ENCODE results near the gene ZNF514.
"Not testable (repeated sequence)": the region's sequence is repeated elsewhere in the genome, so short reads cannot be mapped to it uniquely, and the experiment has no call there.

Gene ZNF514

DNA sequence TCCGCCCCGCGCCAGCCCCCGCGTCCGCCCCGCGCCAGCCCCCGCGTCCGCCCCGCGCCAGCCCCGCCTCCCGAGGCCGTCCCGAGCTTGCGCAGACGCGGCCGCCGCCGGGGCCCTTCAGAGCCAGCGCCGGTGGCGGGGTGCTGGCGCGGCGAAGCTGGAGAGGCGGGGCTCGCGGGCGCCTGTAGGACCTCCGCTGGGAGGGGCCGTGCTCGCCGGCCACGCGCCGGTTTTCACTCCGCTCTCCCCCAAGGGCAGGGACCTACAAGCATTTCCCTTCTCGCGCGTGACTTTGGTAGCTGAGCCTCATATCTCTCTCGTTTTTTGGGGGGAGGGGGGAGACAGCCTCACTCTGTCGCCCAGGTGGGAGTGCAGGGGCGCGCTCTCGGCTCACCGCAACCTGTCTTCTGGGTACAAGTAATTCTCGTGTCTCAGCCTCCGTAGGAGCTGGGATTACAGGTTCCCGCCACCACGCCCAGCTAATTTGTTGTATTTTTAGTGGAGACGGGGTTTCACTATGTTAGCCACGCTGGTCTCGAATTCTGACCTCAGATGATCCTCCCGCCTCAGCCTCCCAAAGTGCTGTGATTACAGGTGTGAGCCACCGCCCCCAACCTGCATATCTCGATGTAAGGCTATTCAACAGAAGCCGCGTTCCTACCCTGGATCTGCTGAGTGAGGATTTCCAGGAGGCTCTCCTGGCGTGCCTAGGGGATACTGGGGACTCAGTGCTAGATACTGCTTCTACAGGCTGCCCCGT, at the start of gene ZNF514:
Gene ZNF514 (minus strand): TSS at position 159 of the 760 bp plus-strand sequence. CDS start 6,595 bp downstream, outside the sequence.
- DNase-seq, result peak; percentile 82

DNA sequence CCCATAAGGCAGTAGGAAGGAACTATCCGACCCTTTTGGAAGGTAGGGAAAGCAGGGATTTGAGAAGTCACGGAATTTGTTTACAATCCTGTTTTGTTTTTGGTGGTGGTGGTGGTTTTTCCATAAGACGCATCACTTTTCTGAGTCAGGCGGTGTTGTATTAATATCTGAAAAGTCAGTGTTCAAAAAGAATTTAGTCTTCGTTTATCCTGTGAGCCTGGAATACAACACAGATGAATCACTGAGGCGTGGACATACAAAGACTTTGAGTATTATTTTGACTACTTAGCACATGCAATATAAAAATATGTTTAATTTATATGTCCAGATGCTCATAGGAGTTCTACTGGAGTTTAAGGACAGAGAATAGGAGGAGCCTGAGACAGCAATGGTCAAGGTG, 48.5 kb upstream of the ZNF514 start:
- DNase-seq, result no peak

- peak; percentile 91 for DNase-seq
These were observed 47.7 kb upstream of the ZNF514 start, which contains the start of gene ZNF892 for GRCh38 chr2:95207111-95207961. Gene ZNF892, plus strand, starts transcription at chr2:95207521. Its CDS starts 295 bp downstream, at chr2:95207816.

DNA sequence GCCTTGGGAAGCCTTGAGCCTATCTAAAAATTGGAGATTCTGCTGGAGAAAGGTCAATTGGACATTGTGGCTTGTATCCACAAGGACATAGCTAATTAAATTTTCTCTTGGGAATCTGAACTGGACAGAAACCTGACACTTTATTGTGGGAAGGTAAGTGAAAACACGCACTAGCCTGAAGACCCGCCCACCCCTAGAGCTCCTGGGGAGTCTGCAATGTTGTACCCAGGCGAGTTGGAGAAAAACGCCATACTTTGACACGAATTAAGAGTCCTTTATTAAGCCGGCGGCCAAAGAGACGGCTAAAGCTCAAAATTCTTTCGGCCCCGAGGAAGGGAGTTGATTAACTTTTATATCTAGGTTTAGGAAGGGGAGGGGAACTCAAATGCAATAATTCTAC, 46.4 kb upstream of the ZNF514 start:
- DNase-seq, result no peak

DNA sequence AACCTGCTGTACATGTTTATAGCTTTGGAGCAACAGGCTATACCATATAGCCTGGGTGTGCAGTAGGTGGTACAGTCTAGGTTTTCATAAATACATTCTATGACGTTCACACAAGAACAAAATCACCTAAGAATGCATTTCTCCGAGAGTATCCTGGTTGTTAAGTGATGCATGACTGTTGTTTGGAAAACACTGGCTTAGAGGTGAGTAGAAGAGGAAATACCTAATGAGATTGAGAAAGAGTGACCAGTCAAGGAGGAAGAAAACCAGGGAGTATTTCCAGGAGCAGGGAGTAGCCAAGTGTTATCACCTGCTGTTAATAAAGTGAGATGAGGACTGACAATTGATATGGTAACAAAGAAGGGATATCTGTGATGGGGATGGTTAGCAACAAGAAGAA, 44.7 kb upstream of the ZNF514 start:
- no peak for DNase-seq

- DNase-seq, result no peak
These were observed 44.3 kb upstream of the ZNF514 start for GRCh38 chr2:95203911-95204310.

DNA sequence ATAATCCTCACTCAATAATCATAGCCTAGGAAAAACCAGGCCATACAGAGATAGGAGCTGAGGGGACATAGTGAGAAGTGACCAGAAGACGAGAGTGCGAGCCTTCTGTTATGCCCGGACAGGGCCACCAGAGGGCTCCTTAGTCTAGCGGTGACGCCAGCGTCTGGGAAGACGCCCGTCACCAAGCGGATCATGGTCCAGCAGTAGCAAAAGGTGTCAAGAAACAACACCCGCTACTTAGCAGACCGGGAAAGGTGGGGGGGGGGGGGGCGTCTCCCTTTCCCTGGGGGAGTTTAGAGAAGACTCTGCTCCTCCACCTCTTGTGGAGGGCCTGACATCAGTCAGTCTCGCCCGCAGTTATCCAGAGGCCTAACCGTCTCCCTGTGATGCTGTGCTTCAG, 33.3 kb upstream of the ZNF514 start:
- DNase-seq, result not testable (repeated sequence)

GRCh38 chr2:95185973-95186372, 26.3 kb upstream of the ZNF514 start:
- DNase-seq, result no peak

DNA sequence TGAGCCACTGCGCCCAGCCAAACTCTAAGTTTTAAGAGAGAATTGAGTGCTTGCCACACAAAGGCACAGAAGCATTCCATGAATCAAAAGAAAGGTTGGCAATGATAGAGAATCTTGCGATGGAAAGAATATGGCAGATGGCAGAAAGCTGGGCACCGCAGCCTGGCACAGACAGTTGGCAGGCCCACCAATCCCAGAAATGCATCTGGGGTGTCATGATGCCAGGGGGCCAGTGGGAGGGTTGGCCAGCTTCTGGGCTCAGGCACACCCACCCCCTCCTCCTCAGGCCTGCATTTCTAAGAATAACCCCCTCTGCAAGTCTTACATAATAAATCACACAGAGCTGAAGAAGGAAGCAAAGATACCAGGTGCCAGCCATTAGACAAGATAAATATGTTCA, 25.5 kb upstream of the ZNF514 start:
- DNase-seq, result no peak

DNA sequence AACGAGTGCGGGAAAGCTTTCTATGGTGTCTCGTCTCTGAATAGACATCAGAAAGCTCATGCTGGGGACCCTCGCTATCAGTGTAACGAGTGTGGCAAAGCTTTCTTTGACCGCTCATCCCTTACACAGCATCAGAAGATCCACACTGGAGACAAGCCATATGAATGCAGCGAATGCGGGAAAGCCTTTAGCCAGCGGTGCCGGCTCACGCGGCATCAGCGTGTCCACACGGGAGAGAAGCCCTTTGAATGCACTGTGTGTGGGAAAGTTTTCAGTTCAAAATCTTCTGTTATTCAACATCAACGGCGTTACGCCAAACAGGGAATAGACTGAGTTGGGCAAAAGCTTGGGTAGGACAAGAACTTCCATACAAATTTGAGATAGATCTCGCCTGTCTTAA, 22.1 kb upstream of the ZNF514 start:
- DNase-seq, result no peak

DNA sequence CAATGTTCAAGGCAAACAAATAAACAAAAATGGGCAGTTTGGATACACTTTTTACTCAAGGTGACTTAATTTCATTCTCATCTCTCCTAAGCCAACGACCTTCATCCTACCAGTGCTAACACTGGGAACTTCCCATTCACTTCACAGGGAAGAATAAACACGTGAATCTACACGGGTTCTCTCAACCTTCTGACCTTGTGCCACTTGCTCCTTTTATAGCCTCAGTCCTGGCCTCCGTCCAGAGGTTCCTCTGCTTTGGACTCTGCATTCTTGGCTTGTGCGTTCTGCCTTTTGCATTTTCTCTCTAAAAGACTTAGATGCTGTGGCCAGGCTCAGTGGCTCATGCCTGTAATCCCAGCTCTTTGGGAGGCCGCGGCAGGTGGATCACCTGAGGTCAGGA, 19.8 kb upstream of the ZNF514 start:
- no peak for DNase-seq

DNA sequence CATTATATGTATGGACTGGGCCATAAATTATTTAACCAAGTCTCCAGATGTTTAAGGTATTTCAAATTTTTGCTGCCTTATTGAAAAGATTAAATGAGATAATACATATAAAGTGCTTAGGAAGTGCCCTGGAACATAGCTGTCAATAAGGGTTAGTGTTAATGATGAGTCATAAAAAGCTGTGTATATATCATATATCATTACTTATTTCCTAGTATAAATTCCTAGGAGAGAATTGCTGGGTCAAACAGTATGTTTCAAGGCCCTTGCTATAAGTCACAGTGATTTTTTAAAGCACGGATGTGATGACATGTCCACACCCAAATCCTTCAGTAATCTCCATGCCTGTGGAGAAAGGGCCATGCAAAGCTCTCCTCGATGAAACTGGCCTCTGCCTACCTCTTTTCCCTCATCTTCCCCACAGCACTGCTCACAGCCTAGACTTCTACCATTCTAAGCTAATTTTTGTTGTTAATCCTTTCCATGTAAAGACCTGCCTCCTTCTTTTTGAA, 14.4 kb upstream of the ZNF514 start:
- no peak for DNase-seq

- no peak for DNase-seq
These were observed 12.3 kb upstream of the ZNF514 start for GRCh38 chr2:95171902-95172301.

DNA sequence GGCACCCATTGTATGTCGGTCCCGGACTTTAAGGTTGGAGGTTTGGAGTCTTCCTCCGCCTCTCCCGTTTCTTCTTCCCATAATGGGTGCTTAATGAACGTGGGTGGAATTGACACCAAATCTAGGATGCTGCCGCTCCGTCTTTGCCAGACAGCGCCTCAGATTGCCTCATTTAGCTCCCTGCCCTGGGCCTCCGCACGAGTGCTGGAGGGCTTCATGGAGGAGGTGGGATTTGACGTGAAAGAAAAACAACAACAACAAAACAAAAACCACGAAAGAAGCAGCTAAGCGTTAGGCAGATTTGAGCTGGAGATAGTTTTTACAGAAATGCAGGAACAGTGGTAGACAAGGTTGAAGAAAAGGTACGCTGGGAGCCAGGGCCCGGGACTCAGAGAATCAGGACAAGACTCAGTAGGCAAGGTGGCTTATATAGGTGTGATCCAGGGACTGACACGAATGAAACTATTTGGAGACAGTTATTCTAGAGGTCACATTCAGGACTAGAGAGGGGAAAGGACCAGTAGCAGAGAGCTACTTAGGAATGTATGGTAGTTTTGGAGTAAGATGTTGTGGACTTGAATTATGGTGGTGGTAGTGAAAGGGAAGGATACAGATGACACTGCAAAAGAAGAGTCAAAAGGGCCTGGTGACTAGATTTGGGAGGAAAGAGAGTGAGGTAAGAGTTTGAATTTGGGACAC, 6.6 kb upstream of the ZNF514 start:
- DNase-seq, result no peak

DNA sequence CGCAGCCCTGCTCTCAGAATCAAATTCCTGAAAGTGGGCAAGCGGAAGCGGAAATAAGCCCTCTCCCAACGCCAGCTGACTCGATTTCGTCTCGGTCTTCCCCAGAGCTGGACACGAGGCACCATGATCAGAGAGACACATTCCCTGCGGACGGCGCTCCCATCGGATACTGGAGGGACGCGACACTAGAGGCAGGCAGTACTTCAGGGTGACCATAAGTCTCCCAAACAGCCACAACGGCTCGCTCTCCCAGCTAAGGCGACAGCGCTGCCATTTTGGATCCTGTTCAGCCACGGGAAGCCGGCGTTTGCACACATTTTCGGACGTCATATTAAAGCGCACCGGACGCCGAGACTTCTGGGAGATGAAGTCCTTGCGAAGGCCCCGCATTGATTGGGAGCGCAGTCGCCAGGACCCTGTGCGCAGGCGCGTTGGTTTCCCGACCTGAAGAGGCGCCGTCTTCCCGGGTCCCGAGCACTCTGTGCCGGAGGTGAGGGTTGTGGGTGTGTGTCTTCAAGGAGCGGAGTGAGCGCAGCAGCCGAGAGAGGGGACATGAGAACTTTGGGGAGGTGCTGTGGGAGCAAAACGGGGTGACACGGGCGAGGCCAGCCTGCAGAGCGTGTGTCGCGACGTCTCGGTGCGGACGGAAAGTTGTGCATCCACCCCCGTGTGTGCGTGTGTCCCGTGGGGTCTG, 5.9 kb upstream of the ZNF514 start, which contains the start of gene ZNF2:
Gene ZNF2 (plus strand): TSS at position 439 of the 694 bp plus-strand sequence. CDS start 10,418 bp downstream, outside the sequence.
- peak; percentile 98 for DNase-seq

GRCh38 chr2:95165030-95165370, 5.4 kb upstream of the ZNF514 start:
- DNase-seq, result no peak

DNA sequence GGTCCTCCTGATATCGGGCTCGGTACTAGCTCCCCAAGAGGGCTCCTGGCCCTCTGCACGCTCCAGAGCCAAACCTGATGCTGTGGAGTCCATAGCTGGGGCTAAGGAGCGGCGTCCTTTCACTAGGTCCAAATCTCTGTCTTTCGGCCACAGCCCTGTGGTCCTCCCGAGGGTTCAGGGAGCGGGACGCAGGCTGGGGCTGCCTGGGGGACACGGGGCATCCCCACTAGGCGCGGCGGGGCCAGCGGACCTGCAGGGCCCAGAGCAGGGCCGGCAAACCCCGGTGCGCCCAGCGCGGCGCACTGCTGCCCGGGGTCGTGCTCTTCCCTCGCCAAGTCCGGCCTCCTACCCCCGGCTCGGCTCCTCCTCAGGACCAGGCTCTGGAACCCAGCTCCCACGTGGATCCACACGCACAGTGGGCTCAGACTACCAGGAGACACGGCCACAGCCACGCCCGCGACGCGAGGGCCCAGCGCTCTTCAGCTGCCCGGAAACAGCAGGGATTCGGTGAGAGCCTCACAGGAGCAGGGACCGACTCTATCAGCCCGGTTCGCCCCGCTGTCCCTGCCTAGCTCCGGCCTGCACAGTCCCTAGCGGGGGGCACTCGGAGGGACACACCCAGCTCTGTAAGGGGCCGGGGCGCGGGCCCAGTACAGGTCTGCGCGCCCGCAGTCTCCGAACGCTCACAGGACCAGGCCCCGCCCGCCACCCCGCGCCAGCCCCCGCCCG, 593 bp downstream of the ZNF514 start:
- DNase-seq, result peak; percentile 39

GRCh38 chr2:95158441-95158840, 1.2 kb downstream of the ZNF514 start:
- DNase-seq, result no peak

DNA sequence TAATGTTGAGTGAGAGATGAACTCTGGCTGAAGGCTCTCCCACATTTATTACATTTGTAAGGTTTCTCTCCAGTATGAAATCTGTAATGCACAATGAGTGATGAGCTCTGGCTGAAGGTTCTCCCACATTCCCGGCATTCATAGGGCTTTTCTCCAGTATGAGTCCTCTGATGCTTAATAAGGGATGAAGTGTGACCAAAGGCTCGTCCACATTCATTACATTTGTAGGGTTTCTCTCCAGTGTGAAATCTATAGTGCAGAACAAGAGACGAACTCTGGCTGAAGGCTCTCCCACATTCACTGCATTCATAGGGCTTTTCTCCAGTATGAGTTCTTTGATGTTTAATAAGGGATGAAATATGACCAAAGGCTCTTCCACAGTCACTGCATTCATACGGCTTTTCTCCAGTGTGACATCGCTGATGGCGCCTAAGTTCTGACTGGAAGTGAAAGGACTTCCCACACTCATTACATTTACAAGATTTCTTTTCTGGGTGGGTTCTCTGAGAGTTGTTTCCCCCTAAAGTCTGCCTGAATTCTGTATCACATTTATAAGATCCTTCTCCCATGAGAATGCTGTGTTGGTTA, 10.2 kb downstream of the ZNF514 start:
- no peak for DNase-seq

DNA sequence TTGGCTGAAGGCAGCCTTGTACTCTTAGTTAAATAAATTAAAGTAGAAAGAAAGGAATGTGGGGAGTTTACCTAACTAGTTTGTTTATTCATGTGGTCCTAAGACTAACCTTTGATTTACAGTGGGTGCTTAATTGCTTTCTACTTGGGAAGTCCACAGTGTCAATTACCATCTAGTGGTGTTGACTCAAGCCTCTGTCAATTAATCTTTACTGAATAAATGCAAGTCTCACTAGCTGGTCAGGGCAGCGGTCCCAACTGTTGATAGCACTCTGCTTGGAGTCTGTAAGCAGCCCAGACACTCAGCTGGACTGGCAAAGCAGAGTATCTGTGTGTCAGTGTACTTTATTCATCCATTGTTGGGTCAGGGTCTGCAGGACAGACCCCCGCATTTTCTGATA, 15.8 kb downstream of the ZNF514 start:
- DNase-seq, result no peak

- DNase-seq, result no peak
These were observed 20.9 kb downstream of the ZNF514 start for GRCh38 chr2:95138702-95139101.

- DNase-seq, result no peak
These were observed 37.5 kb downstream of the ZNF514 start for GRCh38 chr2:95122197-95122551.
